ENCODE data around the gene CDKN2B-AS1.

DNA sequence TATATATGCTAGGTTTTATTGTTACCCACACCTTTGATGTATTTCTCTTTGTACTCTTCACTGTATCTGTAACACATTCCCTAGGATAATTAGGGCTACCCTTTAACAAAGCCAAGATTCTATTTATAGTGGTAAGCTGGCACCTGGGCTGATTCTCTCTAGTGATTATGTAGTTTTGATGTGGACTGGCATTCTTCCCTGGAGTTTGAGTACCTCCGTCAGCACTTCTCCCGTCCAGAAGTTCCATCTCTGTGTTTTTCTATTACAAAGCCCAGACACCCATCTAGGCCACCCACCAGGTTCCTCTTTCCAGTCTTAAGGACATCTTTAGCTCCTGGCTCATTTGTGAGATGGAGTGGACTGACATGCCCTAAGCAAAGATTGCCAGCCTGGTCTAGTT is 70.4 kb downstream of the CDKN2B-AS1 start:
- TF ChIP-seq CTCF (IDR thresholded peaks at IDR 0.05; ENCODE audit: poor library complexity) (no peak), EZH2 (IDR thresholded peaks at IDR 0.05; ENCODE audit: borderline replicate concordance) (no peak), EZH2phosphoT487 (IDR thresholded peaks at IDR 0.05; ENCODE audit: low read depth, severe bottlenecking, unreplicated experiment) (no peak)
